Adrenal gland (tissue), 12 donors: ENCODE measurements around the gene ETFDH. TPM values are rescaled to one million over a fixed set of nuclear protein-coding genes. Genes with fewer than 3 reads are reported as not detected.

Experiments
- DNase-seq, 7 donors: peaks; one replicate each; pipeline ENCODE4 v3.0.0-alpha.2; 2019 to 2020
- H3K27ac ChIP-seq, 5 donors: fragments of 200-600 bp; sonication (generic) in 4 of 5; 1 replicate in 3 of 5; 2 replicates in 2 of 5; pipeline versions ENCODE4 v1.5.1 to v1.8.0; 2016 to 2020; ENCODE audit warnings: mild to moderate bottlenecking in 1 of 5
- H3K27me3 ChIP-seq: fragments of 200-600 bp; 2 replicates; pipeline ENCODE4 v1.8.0; 2021
- H3K36me3 ChIP-seq, 2 donors: fragments of 200-600 bp; replicated peaks in 1 of 2; 1 replicate in 1 of 2; 2 replicates in 1 of 2; pipeline versions ENCODE4 v1.5.1 to v1.8.0; 2018 to 2022
- H3K4me1 ChIP-seq, 2 donors: fragments of 200-600 bp; replicated peaks in 1 of 2; 1 replicate in 1 of 2; 2 replicates in 1 of 2; pipeline versions ENCODE4 v1.5.1 to v1.8.0; 2018 to 2021
- H3K4me3 ChIP-seq, 4 donors: fragments of 200-600 bp; sonication (generic) in 3 of 4; one replicate each; pipeline ENCODE4 v1.5.1; 2016 to 2018
- H3K9me3 ChIP-seq, 3 donors: fragments of 200-600 bp; sonication (generic) in 1 of 3; replicated peaks in 1 of 3; 1 replicate in 2 of 3; 2 replicates in 1 of 3; pipeline versions ENCODE4 v1.5.1 to v1.8.0; 2016 to 2021
- POLR2A ChIP-seq, 2 donors: fragments of 450-650 bp; IDR thresholded peaks; one replicate each; pipeline ENCODE4 v1.6.1; 2017; ENCODE audit warnings: antibody characterized with exemption in 2 of 2, mild to moderate bottlenecking in 2 of 2, moderate library complexity in 1 of 2
- WGBS, 4 donors: extraction: QIAGEN DNeasy Blood & Tissue Kit in 2 of 4; methylation state at CpG; one replicate each; pipeline versions ENCODE4 v1.1.5 to v1.1.7; 2013 to 2017; 5-methylcytosine and 5-hydroxymethylcytosine counted together
- intact Hi-C, 2 donors: fragments of 100-400 bp; cut with DNase I; formaldehyde crosslinking; loops; one replicate each; pipeline versions ENCODE4 v1.14.1 to v1.15.0; 2022 to 2023
- polyA plus RNA-seq, 3 donors: library from polyadenylated mRNA; stranded (reverse); fragments of 200-250 nt in 2 of 3; fragments of 350-450 nt in 1 of 3; fragmentation: Illumina TruSeq in 1 of 3; extraction: RNeasy Lipid Tissue Mini Kit (QIAGEN cat#74804) in 1 of 3; gene quantifications; one replicate each; pipeline ENCODE4 v1.2.3, GENCODE V29; 2013 to 2014
- total RNA-seq, 9 donors: library from RNA; depleted of rRNA in 4 of 9; stranded (reverse); fragments of >200 nt in 4 of 9; fragments of 120-200 nt in 1 of 9; fragmentation: NEBNext Ultra II Directional in 1 of 9; extraction: Animal tissue kit (Norgen Biotek cat#: 25700) in 1 of 9; gene quantifications; one replicate each; pipeline versions ENCODE4 v1.1.0 to v1.2.4, GENCODE V29; 2013 to 2023
- TF ChIP-seq, protein P1 (sequence below), 6 experiments: fragments of 450-650 bp in 4 of 6; fragments of 200-600 bp in 2 of 6; sonication (generic) in 1 of 6; IDR thresholded peaks; 1 replicate in 5 of 6; 2 replicates in 1 of 6; pipeline versions ENCODE4 v1.5.1 to v1.8.0; 2016 to 2021; ENCODE audit warnings: antibody characterized with exemption in 6 of 6, mild to moderate bottlenecking in 2 of 6, moderate library complexity in 1 of 6
- donor health status: healthy with polysubstance abuse.
- donor health status: Bipolar disorder and iron deficiency.
- donor health status: DM: yes; HTN: yes; CAD: no.
- donor health status: DM: no; HTN: no; CAD: no.
- donor health status: DM: no; HTN: no; CAD: no.
- donor health status: DM: yes; HTN: yes; CAD: no.

Gene ETFDH
- total and polyA plus RNA-seq, 12 donors = 22.7 to 166 (median 86.4) TPM

DNA sequence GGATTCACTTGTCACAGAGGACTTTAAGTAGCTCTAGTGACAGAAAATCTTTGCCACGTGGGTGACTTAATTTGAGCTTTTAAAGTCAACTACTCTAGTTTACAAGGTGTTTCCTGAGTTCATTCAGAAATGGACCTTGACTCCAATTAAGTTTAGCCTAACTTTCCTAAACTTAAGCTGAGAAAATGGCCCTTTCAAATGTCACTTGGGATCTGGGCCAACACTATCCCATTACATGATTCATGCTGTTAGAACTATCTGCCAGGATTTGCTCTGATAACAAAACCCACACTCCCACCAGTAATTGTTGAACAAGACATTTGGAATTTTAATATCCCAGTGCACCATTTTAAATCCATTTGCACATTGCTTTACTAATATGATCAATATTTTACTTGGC, 41.2 kb upstream of the ETFDH start:
- WGBS, 4 donors = 25 to 46% (median 33%) methylated on average over 1 of the region's 1 CpG
- intact Hi-C loops = no loop called here
- H3K4me3 ChIP-seq = no peak overlapping the region
- no peaks in the 10 kb centered on the region for H3K27me3 ChIP-seq
- H3K27ac ChIP-seq = no peak overlapping the region
- peak in 3 of 7 donors; percentile 15 to 19 (median 17) for DNase-seq
- H3K36me3 ChIP-seq = no peaks in the 10 kb centered on the region
- TF ChIP-seq POLR2A (IDR thresholded peaks at IDR 0.05) = no peak
- TF ChIP-seq, protein P1, sequence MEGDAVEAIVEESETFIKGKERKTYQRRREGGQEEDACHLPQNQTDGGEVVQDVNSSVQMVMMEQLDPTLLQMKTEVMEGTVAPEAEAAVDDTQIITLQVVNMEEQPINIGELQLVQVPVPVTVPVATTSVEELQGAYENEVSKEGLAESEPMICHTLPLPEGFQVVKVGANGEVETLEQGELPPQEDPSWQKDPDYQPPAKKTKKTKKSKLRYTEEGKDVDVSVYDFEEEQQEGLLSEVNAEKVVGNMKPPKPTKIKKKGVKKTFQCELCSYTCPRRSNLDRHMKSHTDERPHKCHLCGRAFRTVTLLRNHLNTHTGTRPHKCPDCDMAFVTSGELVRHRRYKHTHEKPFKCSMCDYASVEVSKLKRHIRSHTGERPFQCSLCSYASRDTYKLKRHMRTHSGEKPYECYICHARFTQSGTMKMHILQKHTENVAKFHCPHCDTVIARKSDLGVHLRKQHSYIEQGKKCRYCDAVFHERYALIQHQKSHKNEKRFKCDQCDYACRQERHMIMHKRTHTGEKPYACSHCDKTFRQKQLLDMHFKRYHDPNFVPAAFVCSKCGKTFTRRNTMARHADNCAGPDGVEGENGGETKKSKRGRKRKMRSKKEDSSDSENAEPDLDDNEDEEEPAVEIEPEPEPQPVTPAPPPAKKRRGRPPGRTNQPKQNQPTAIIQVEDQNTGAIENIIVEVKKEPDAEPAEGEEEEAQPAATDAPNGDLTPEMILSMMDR (IDR thresholded peaks at IDR 0.05) = no peak
- H3K4me1 ChIP-seq = no peaks in the 10 kb centered on the region
- no peaks in the 10 kb centered on the region for H3K9me3 ChIP-seq

DNA sequence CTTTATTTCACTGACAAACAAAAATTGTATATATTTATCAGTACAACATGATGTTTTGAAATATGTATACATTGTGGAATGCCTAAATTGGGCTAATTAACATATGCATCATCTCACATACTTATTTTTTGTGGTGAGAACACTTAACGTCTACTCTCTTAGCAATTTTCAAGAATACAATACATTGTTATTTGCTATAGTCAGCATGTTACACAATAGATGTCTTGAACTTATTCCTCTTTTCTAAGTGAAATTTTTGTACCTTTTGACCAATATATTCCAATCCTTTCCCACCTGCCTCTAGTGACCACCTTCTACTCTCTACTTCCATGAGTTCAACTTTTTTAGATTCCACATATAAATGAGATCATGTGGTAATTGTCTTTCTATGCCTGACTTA, 35.5 kb upstream of the ETFDH start:
- Histone ChIP-seq H3K27me3 (no peaks in the 10 kb centered on the region), H3K27ac (no peak overlapping the region), H3K4me1 (no peaks in the 10 kb centered on the region), H3K36me3 (no peaks in the 10 kb centered on the region), H3K9me3 (no peaks in the 10 kb centered on the region), H3K4me3 (no peak overlapping the region)
- no peak for DNase-seq
- intact Hi-C loops = no loop called here
- 67 to 87% (median 78%) methylated on average over 1 of the region's 1 CpG for whole genome bisulfite sequencing, 4 donors
- TF ChIP-seq, protein P1 (IDR thresholded peaks at IDR 0.05) = no peak
- TF ChIP-seq POLR2A (IDR thresholded peaks at IDR 0.05) = no peak

DNA sequence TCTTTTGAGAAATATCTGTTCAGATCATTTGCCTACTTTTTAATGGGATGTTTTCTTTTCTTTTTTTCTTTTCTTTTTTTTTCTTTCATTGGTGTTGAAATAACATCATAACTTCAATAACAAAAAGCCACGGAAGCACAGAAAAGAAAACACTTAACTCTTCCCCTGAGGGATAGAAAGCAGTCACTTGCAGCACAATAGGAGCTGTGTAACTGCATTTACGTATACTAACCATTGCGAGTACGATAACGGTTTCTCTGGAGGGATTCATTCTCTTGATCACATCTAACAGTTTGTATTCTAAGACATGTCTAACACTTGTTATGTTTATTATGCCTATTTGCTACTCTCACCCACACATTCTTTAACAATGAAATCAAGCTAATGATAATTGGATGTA, 27.7 kb upstream of the ETFDH start:
- no peaks in the 10 kb centered on the region for H3K36me3 ChIP-seq
- TF ChIP-seq, protein P1 (IDR thresholded peaks at IDR 0.05) = no peak
- H3K4me1 ChIP-seq = no peaks in the 10 kb centered on the region
- no peak overlapping the region for H3K27ac ChIP-seq
- no peak overlapping the region for H3K4me3 ChIP-seq
- 66 to 78% (median 77%) methylated on average over 5 of the region's 5 CpGs for WGBS, 4 donors
- H3K9me3 ChIP-seq = no peaks in the 10 kb centered on the region
- intact Hi-C loops = no loop called here
- no peaks in the 10 kb centered on the region for H3K27me3 ChIP-seq
- DNase-seq = no peak

DNA sequence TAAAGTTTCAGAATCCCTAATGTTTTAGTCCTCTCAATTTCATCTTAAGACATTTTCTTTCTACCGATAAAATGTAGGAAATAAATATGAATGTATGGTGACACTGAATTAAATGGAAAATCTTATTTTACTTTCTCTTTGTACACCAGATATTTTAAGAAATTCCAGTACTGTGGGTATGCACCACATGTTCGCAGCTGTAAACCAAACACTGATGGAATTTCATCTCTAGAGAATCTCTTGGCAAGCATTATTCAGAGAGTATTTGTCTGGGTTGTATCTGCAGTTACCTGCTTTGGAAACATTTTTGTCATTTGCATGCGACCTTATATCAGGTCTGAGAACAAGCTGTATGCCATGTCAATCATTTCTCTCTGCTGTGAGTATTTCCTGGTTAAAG, 27.3 kb upstream of the ETFDH start:
- TF ChIP-seq POLR2A (IDR thresholded peaks at IDR 0.05) = no peak
- TF ChIP-seq, protein P1 (IDR thresholded peaks at IDR 0.05) = no peak
- 66 to 78% (median 72%) methylated on average over 3 of the region's 3 CpGs for WGBS, 4 donors
- Histone ChIP-seq H3K27me3 (no peaks in the 10 kb centered on the region), H3K9me3 (no peaks in the 10 kb centered on the region), H3K4me1 (no peaks in the 10 kb centered on the region), H3K36me3 (no peaks in the 10 kb centered on the region), H3K4me3 (no peak overlapping the region), H3K27ac (no peak overlapping the region)
- intact Hi-C loops = no loop called here
- DNase-seq = no peak
